ENCODE measurements around the gene CENPF. TPM values are rescaled to one million over a fixed set of nuclear protein-coding genes. Genes with fewer than 3 reads are reported as not detected.
"Not testable (repeated sequence)": the region's sequence is repeated elsewhere in the genome, so short reads cannot be mapped to it uniquely, and the experiment has no call there.

Gene CENPF
- total RNA-seq, 2 experiments from 2014 or later = 49.5 to 52.8 TPM

GRCh38 chr1:214583113-214583512 is 19.9 kb upstream of the CENPF start:
- CTCF ChIA-PET = no interaction called here
- POLR2A ChIA-PET = no interaction called here

- CTCF ChIA-PET = no interaction called here
- POLR2A ChIA-PET = no interaction called here
Measured at GRCh38 chr1:214583824-214584554, 19.0 kb upstream of the CENPF start.

- POLR2A ChIA-PET = no interaction called here
- CTCF ChIA-PET = interaction anchor here (1.2 to 1.4 kb wide), 2 partner anchors 252 to 323 kb away, joined by 3 to 4 read pairs; no protein-coding TSS in a partner anchor
Measured at GRCh38 chr1:214584805-214585766, 17.9 kb upstream of the CENPF start.

GRCh38 chr1:214586621-214587020 is 16.4 kb upstream of the CENPF start:
- ChIA-PET CTCF (no interaction called here), POLR2A (interaction anchor here (0.6 kb wide), 1 partner anchor 43 kb away, joined by 3 read pairs; no protein-coding TSS in a partner anchor)

- ChIA-PET CTCF (no interaction called here), POLR2A (interaction anchor here (0.6 kb wide), 1 partner anchor 44 kb away, joined by 3 read pairs; no protein-coding TSS in a partner anchor)
Measured at GRCh38 chr1:214587165-214587564, 15.8 kb upstream of the CENPF start.

GRCh38 chr1:214588963-214589597 is 13.9 kb upstream of the CENPF start:
- POLR2A ChIA-PET = no interaction called here
- CTCF ChIA-PET = no interaction called here

GRCh38 chr1:214590696-214591095 is 12.3 kb upstream of the CENPF start:
- ChIA-PET CTCF (no interaction called here), POLR2A (no interaction called here)

GRCh38 chr1:214591918-214592317 is 11.1 kb upstream of the CENPF start:
- CTCF ChIA-PET, POLR2A ChIA-PET: not testable (repeated sequence)

- CTCF ChIA-PET = no interaction called here
- POLR2A ChIA-PET = no interaction called here
Measured at GRCh38 chr1:214593158-214593557, 9.8 kb upstream of the CENPF start.

GRCh38 chr1:214603819-214604252 is 841 bp downstream of the CENPF start:
- ChIA-PET POLR2A (interaction anchor here (0.7 kb wide), 1 partner anchor 1242 kb away, joined by 3 read pairs; no protein-coding TSS in a partner anchor), CTCF (interaction anchor here (1.0 kb wide), 1 partner anchor 390 kb away, joined by 3 read pairs; no protein-coding TSS in a partner anchor)

GRCh38 chr1:214604523-214604922 is 1.5 kb downstream of the CENPF start:
- CTCF ChIA-PET = interaction anchor here (1.0 kb wide), 1 partner anchor 390 kb away, joined by 3 read pairs; no protein-coding TSS in a partner anchor
- POLR2A ChIA-PET = interaction anchor here (0.6 kb wide), 1 partner anchor 258 kb away, joined by 6 read pairs; no protein-coding TSS in a partner anchor

GRCh38 chr1:214605484-214605883 is 2.5 kb downstream of the CENPF start:
- CTCF ChIA-PET, POLR2A ChIA-PET: not testable (repeated sequence)

- POLR2A ChIA-PET = not testable (repeated sequence)
Measured at GRCh38 chr1:214605933-214606925, 3.2 kb downstream of the CENPF start.

GRCh38 chr1:214607492-214608215 is 4.7 kb downstream of the CENPF start:
- CTCF ChIA-PET, POLR2A ChIA-PET: not testable (repeated sequence)

More at GRCh38 chr1:214605933-214606925, 3.2 kb downstream of the CENPF start:
- CTCF ChIA-PET = not testable (repeated sequence)

GRCh38 chr1:214608216-214608783 is 5.3 kb downstream of the CENPF start:
- CTCF ChIA-PET, POLR2A ChIA-PET: not testable (repeated sequence)

- CTCF ChIA-PET, POLR2A ChIA-PET: not testable (repeated sequence)
Measured at GRCh38 chr1:214608817-214609216, 5.8 kb downstream of the CENPF start.

GRCh38 chr1:214609692-214610091 is 6.7 kb downstream of the CENPF start:
- ChIA-PET CTCF (no interaction called here), POLR2A (no interaction called here)

- CTCF ChIA-PET, POLR2A ChIA-PET: not testable (repeated sequence)
Measured at GRCh38 chr1:214610136-214610535, 7.1 kb downstream of the CENPF start.
